ENCODE data around the gene RWDD4. TPM values are rescaled to one million over a fixed set of nuclear protein-coding genes. Genes with fewer than 3 reads are reported as not detected.

RWDD4 gene

GRCh38 chr4:183594823-183595222, 64.2 kb downstream of the RWDD4 start:
- H3K23ac ChIP-seq (ENCODE audit: low read length in 2 of 2): no peak overlapping the region
- no peak for DNase-seq
- no peak overlapping the region for H2BK15ac ChIP-seq (ENCODE audit: low read depth, poor library complexity, severe bottlenecking)
- H2BK120ac ChIP-seq (ENCODE audit: low read depth, low read length): no peak overlapping the region
- no peak overlapping the region for H2BK5ac ChIP-seq (ENCODE audit: low read depth, low read length, poor library complexity, severe bottlenecking)
- 97% methylated on average over 3 of the region's 3 CpGs for WGBS
- H3K79me1 ChIP-seq (replicated peaks; ENCODE audit: low read length, poor library complexity, severe bottlenecking): no peaks in the 10 kb centered on the region
- no peak overlapping the region for H4K91ac ChIP-seq (ENCODE audit: low read length)
- no peak overlapping the region for H2AK5ac ChIP-seq (ENCODE audit: low read length, severe bottlenecking)
- H3K4ac ChIP-seq (ENCODE audit: low read depth in 1 of 2, low read length in 2 of 2): no peak overlapping the region
- no peak overlapping the region for H2BK12ac ChIP-seq (ENCODE audit: low read length in 2 of 2)
- no peak overlapping the region for H2AFZ ChIP-seq (ENCODE audit: low read depth, low read length)
- H3K27me3 ChIP-seq (ENCODE audit: control insufficient read depth in 1 of 2, insufficient read depth in 1 of 2, low read length in 2 of 2): no peaks in the 10 kb centered on the region
- H3K27ac ChIP-seq (ENCODE audit: low read length, poor library complexity, severe bottlenecking): no peak overlapping the region
- no peak overlapping the region for H3K18ac ChIP-seq (ENCODE audit: low read depth in 1 of 2, low read length in 2 of 2)
- H3K4me2 ChIP-seq (ENCODE audit: low read length, poor library complexity, severe bottlenecking): no peak overlapping the region
- H3K14ac ChIP-seq (ENCODE audit: low read length in 2 of 2): no peak overlapping the region
- H3K9me3 ChIP-seq (ENCODE audit: control insufficient read depth, low read length): no peaks in the 10 kb centered on the region
- H4K8ac ChIP-seq (ENCODE audit: low read length): no peak overlapping the region
- H3K4me1 ChIP-seq (ENCODE audit: control insufficient read depth, insufficient read depth, low read depth, low read length): peaks cover 1% of the 10 kb centered on the region
- no peak overlapping the region for H3K9ac ChIP-seq (ENCODE audit: low read length)
- no peaks in the 10 kb centered on the region for H3K36me3 ChIP-seq (ENCODE audit: control insufficient read depth in 1 of 2, insufficient read depth in 2 of 2, low read depth in 1 of 2, low read length in 2 of 2)
- no peak overlapping the region for H3K4me3 ChIP-seq (ENCODE audit: insufficient read depth in 1 of 2, low read depth in 1 of 2, low read length in 2 of 2)

GRCh38 chr4:183591301-183591700, 67.7 kb downstream of the RWDD4 start:
- Histone ChIP-seq H3K4me3 (ENCODE audit: insufficient read depth in 1 of 2, low read depth in 1 of 2, low read length in 2 of 2) (no peak overlapping the region), H2BK12ac (ENCODE audit: low read length in 2 of 2) (no peak overlapping the region), H3K27me3 (ENCODE audit: control insufficient read depth in 1 of 2, insufficient read depth in 1 of 2, low read length in 2 of 2) (no peaks in the 10 kb centered on the region), H3K4me1 (ENCODE audit: control insufficient read depth, insufficient read depth, low read depth, low read length) (no peaks in the 10 kb centered on the region), H2AFZ (ENCODE audit: low read depth, low read length) (no peak overlapping the region), H2BK5ac (ENCODE audit: low read depth, low read length, poor library complexity, severe bottlenecking) (no peak overlapping the region), H3K79me1 (replicated peaks; ENCODE audit: low read length, poor library complexity, severe bottlenecking) (no peaks in the 10 kb centered on the region), H3K23ac (ENCODE audit: low read length in 2 of 2) (no peak overlapping the region), H3K14ac (ENCODE audit: low read length in 2 of 2) (no peak overlapping the region), H3K9ac (ENCODE audit: low read length) (no peak overlapping the region), H2BK15ac (ENCODE audit: low read depth, poor library complexity, severe bottlenecking) (no peak overlapping the region), H4K8ac (ENCODE audit: low read length) (no peak overlapping the region), H3K27ac (ENCODE audit: low read length, poor library complexity, severe bottlenecking) (no peak overlapping the region), H2BK120ac (ENCODE audit: low read depth, low read length) (no peak overlapping the region), H3K4me2 (ENCODE audit: low read length, poor library complexity, severe bottlenecking) (no peak overlapping the region), H3K4ac (ENCODE audit: low read depth in 1 of 2, low read length in 2 of 2) (no peak overlapping the region), H4K91ac (ENCODE audit: low read length) (no peak overlapping the region), H3K36me3 (ENCODE audit: control insufficient read depth in 1 of 2, insufficient read depth in 2 of 2, low read depth in 1 of 2, low read length in 2 of 2) (no peaks in the 10 kb centered on the region), H3K9me3 (ENCODE audit: control insufficient read depth, low read length) (no peaks in the 10 kb centered on the region), H3K18ac (ENCODE audit: low read depth in 1 of 2, low read length in 2 of 2) (no peak overlapping the region), H2AK5ac (ENCODE audit: low read length, severe bottlenecking) (no peak overlapping the region)
- no peak for DNase-seq
- 76% methylated on average over 4 of the region's 4 CpGs for whole genome bisulfite sequencing

Small RNA genes lying within 50 kb of the gene (small RNA-seq; reads per million reads assigned to genes)
- gene RNU6-1053P (ENCODE audit: low read depth) (not detected), gene RNU6-335P (ENCODE audit: low read depth) (not detected), gene RNU6-479P (ENCODE audit: low read depth) (not detected)
